ENCODE measurements around the gene KRT15. TPM values are rescaled to one million over a fixed set of nuclear protein-coding genes. Genes with fewer than 3 reads are reported as not detected.

KRT15 gene
- total RNA-seq, 2 donors from 2014 or later = 0.47 TPM; not detected in 1

- H3K9me3 ChIP-seq = peaks cover 5% of the 10 kb centered on the region in 2 donors
- peak overlapping the region in 1 of 2 donors; percentile 23 for H3K4me3 ChIP-seq
- TF ChIP-seq CTCF (IDR thresholded peaks at IDR 0.05) = no peak
- DNase-seq (ENCODE audit: low spot score) = peak; percentile 66
- H3K4me1 ChIP-seq = peaks cover 0 to 23% of the 10 kb centered on the region in 2 donors
- H3K27ac ChIP-seq = peak overlapping the region in 1 of 2 donors; percentile 25
- H3K36me3 ChIP-seq = no peaks in the 10 kb centered on the region
- H3K27me3 ChIP-seq = no peaks in the 10 kb centered on the region
Observed at GRCh38 chr17:41547921-41548843, 29.5 kb upstream of the KRT15 start.

- no peaks in the 10 kb centered on the region for H3K36me3 ChIP-seq
- no peaks in the 10 kb centered on the region for H3K27me3 ChIP-seq
- peaks cover 0 to 23% of the 10 kb centered on the region in 2 donors for H3K4me1 ChIP-seq
- TF ChIP-seq CTCF (IDR thresholded peaks at IDR 0.05) = no peak
- DNase-seq (ENCODE audit: low spot score) = no peak
- H3K27ac ChIP-seq = no peak overlapping the region
- H3K4me3 ChIP-seq = no peak overlapping the region
- H3K9me3 ChIP-seq = peaks cover 5% of the 10 kb centered on the region in 2 donors
Observed at GRCh38 chr17:41547378-41547841, 28.7 kb upstream of the KRT15 start.

GRCh38 chr17:41546819-41547218, 28.1 kb upstream of the KRT15 start:
- H3K36me3 ChIP-seq = no peaks in the 10 kb centered on the region
- H3K4me1 ChIP-seq = peaks cover 0 to 23% of the 10 kb centered on the region in 2 donors
- DNase-seq (ENCODE audit: low spot score) = no peak
- no peak overlapping the region for H3K27ac ChIP-seq
- TF ChIP-seq CTCF (IDR thresholded peaks at IDR 0.05) = no peak
- peaks cover 5% of the 10 kb centered on the region in 2 donors for H3K9me3 ChIP-seq
- H3K27me3 ChIP-seq = no peaks in the 10 kb centered on the region
- no peak overlapping the region for H3K4me3 ChIP-seq

GRCh38 chr17:41545829-41546410, 27.2 kb upstream of the KRT15 start:
- H3K4me1 ChIP-seq = peaks cover 0 to 23% of the 10 kb centered on the region in 2 donors
- H3K27ac ChIP-seq = no peak overlapping the region
- no peak overlapping the region for H3K4me3 ChIP-seq
- TF ChIP-seq CTCF (IDR thresholded peaks at IDR 0.05) = no peak
- H3K36me3 ChIP-seq = no peaks in the 10 kb centered on the region
- no peak for DNase-seq (ENCODE audit: low spot score)
- peaks cover 5% of the 10 kb centered on the region in 2 donors for H3K9me3 ChIP-seq
- no peaks in the 10 kb centered on the region for H3K27me3 ChIP-seq

GRCh38 chr17:41544935-41545334, 26.2 kb upstream of the KRT15 start:
- H3K36me3 ChIP-seq = no peaks in the 10 kb centered on the region
- H3K9me3 ChIP-seq = peaks cover 5% of the 10 kb centered on the region in 2 donors
- H3K4me3 ChIP-seq = no peak overlapping the region
- DNase-seq (ENCODE audit: low spot score) = no peak
- peaks cover 0 to 23% of the 10 kb centered on the region in 2 donors for H3K4me1 ChIP-seq
- H3K27ac ChIP-seq = no peak overlapping the region
- no peaks in the 10 kb centered on the region for H3K27me3 ChIP-seq
- no peak for TF ChIP-seq CTCF (IDR thresholded peaks at IDR 0.05)
